Rectal smooth muscle tissue (tissue), 1 donor: ENCODE data around the gene DMRT2.

Experiments
- H3K27ac ChIP-seq: one replicate; pipeline ENCODE4 v1.7.0; 2013; ENCODE audit warnings: low read depth, low read length, inconsistent platforms
- H3K27me3 ChIP-seq: one replicate; pipeline ENCODE4 v1.7.0; 2013; ENCODE audit warnings: low read length; ENCODE audit not compliant: control insufficient read depth, insufficient read depth
- H3K36me3 ChIP-seq: one replicate; pipeline ENCODE4 v1.7.0; 2013; ENCODE audit warnings: low read length; ENCODE audit not compliant: control insufficient read depth, insufficient read depth
- H3K4me1 ChIP-seq: one replicate; pipeline ENCODE4 v1.7.0; 2013; ENCODE audit warnings: low read length; ENCODE audit not compliant: control insufficient read depth, insufficient read depth
- H3K4me3 ChIP-seq: one replicate; pipeline ENCODE4 v1.7.0; 2013; ENCODE audit warnings: low read length
- H3K9ac ChIP-seq: one replicate; pipeline ENCODE4 v1.7.0; 2013; ENCODE audit warnings: low read length

The DMRT2 gene

GRCh38 chr9:1073497-1073896, 23.3 kb downstream of the DMRT2 start:
- H3K4me3 ChIP-seq, result no peak overlapping the region

GRCh38 chr9:1077616-1078015, 27.5 kb downstream of the DMRT2 start:
- no peak overlapping the region for H3K27ac ChIP-seq
- H3K9ac ChIP-seq, result no peak overlapping the region
- H3K36me3 ChIP-seq, result no peaks in the 10 kb centered on the region
- H3K4me3 ChIP-seq, result no peak overlapping the region
- H3K27me3 ChIP-seq, result no peaks in the 10 kb centered on the region
- H3K4me1 ChIP-seq, result no peaks in the 10 kb centered on the region

More at GRCh38 chr9:1073497-1073896, 23.3 kb downstream of the DMRT2 start:
- Histone ChIP-seq H3K27me3 (no peaks in the 10 kb centered on the region), H3K27ac (no peak overlapping the region), H3K4me1 (no peaks in the 10 kb centered on the region), H3K9ac (no peak overlapping the region), H3K36me3 (no peaks in the 10 kb centered on the region)

- H3K4me3 ChIP-seq, result peak overlapping the region; percentile 32
- no peaks in the 10 kb centered on the region for H3K27me3 ChIP-seq
- no peak overlapping the region for H3K9ac ChIP-seq
- H3K36me3 ChIP-seq, result no peaks in the 10 kb centered on the region
- no peak overlapping the region for H3K27ac ChIP-seq
- no peaks in the 10 kb centered on the region for H3K4me1 ChIP-seq
Measured at GRCh38 chr9:1083325-1083913, 33.3 kb downstream of the DMRT2 start.

- no peak overlapping the region for H3K4me3 ChIP-seq
- no peak overlapping the region for H3K9ac ChIP-seq
- no peaks in the 10 kb centered on the region for H3K27me3 ChIP-seq
- no peak overlapping the region for H3K27ac ChIP-seq
- no peaks in the 10 kb centered on the region for H3K4me1 ChIP-seq
- no peaks in the 10 kb centered on the region for H3K36me3 ChIP-seq
Measured at GRCh38 chr9:1085086-1085485, 34.9 kb downstream of the DMRT2 start.

GRCh38 chr9:1086517-1086916, 36.4 kb downstream of the DMRT2 start:
- H3K27me3 ChIP-seq, result no peaks in the 10 kb centered on the region
- H3K4me1 ChIP-seq, result no peaks in the 10 kb centered on the region
- H3K4me3 ChIP-seq, result no peak overlapping the region
- H3K36me3 ChIP-seq, result no peaks in the 10 kb centered on the region
- no peak overlapping the region for H3K27ac ChIP-seq
- no peak overlapping the region for H3K9ac ChIP-seq

GRCh38 chr9:1087120-1087881, 37.1 kb downstream of the DMRT2 start:
- H3K4me1 ChIP-seq, result no peaks in the 10 kb centered on the region
- no peak overlapping the region for H3K4me3 ChIP-seq
- H3K27ac ChIP-seq, result no peak overlapping the region
- no peak overlapping the region for H3K9ac ChIP-seq
- H3K36me3 ChIP-seq, result no peaks in the 10 kb centered on the region
- no peaks in the 10 kb centered on the region for H3K27me3 ChIP-seq

- no peaks in the 10 kb centered on the region for H3K27me3 ChIP-seq
- H3K27ac ChIP-seq, result no peak overlapping the region
- no peaks in the 10 kb centered on the region for H3K36me3 ChIP-seq
- no peak overlapping the region for H3K9ac ChIP-seq
- H3K4me1 ChIP-seq, result no peaks in the 10 kb centered on the region
- H3K4me3 ChIP-seq, result no peak overlapping the region
Measured at GRCh38 chr9:1094749-1095148, 44.6 kb downstream of the DMRT2 start.

- Histone ChIP-seq H3K9ac (no peak overlapping the region), H3K27ac (no peak overlapping the region), H3K4me1 (no peaks in the 10 kb centered on the region)
Measured at GRCh38 chr9:1096155-1096964, 46.2 kb downstream of the DMRT2 start.

GRCh38 chr9:1098551-1098950, 48.4 kb downstream of the DMRT2 start:
- H3K27ac ChIP-seq, result no peak overlapping the region
- no peaks in the 10 kb centered on the region for H3K27me3 ChIP-seq
- no peaks in the 10 kb centered on the region for H3K4me1 ChIP-seq
- no peak overlapping the region for H3K4me3 ChIP-seq
- H3K36me3 ChIP-seq, result no peaks in the 10 kb centered on the region
- H3K9ac ChIP-seq, result no peak overlapping the region

More at GRCh38 chr9:1096155-1096964, 46.2 kb downstream of the DMRT2 start:
- Histone ChIP-seq H3K4me3 (no peak overlapping the region), H3K27me3 (no peaks in the 10 kb centered on the region), H3K36me3 (no peaks in the 10 kb centered on the region)

GRCh38 chr9:1100201-1100600, 50.0 kb downstream of the DMRT2 start:
- Histone ChIP-seq H3K27ac (no peak overlapping the region), H3K36me3 (no peaks in the 10 kb centered on the region), H3K4me1 (no peaks in the 10 kb centered on the region), H3K27me3 (no peaks in the 10 kb centered on the region), H3K9ac (no peak overlapping the region), H3K4me3 (no peak overlapping the region)

- no peaks in the 10 kb centered on the region for H3K27me3 ChIP-seq
- H3K9ac ChIP-seq, result no peak overlapping the region
- no peak overlapping the region for H3K4me3 ChIP-seq
- H3K36me3 ChIP-seq, result no peaks in the 10 kb centered on the region
- H3K4me1 ChIP-seq, result no peaks in the 10 kb centered on the region
- H3K27ac ChIP-seq, result no peak overlapping the region
Measured at GRCh38 chr9:1100945-1101344, 50.8 kb downstream of the DMRT2 start.

GRCh38 chr9:1101846-1102641, 51.9 kb downstream of the DMRT2 start:
- no peaks in the 10 kb centered on the region for H3K27me3 ChIP-seq
- H3K9ac ChIP-seq, result no peak overlapping the region
- no peak overlapping the region for H3K27ac ChIP-seq
- no peaks in the 10 kb centered on the region for H3K4me1 ChIP-seq
- H3K4me3 ChIP-seq, result no peak overlapping the region
- no peaks in the 10 kb centered on the region for H3K36me3 ChIP-seq
